A549 (cell line): ENCODE data around the gene CLCNKB. TPM values are rescaled to one million over a fixed set of nuclear protein-coding genes. Genes with fewer than 3 reads are reported as not detected.

ENCODE experiments used
- ATAC-seq, 2 experiments: fragments of 200-7000 bp in 1 of 2; fragments of >200 bp in 1 of 2; cut with Nextera tagmentation in 1 of 2; cut with Tn5 transposase in 1 of 2; 3 replicates each; pipeline versions ENCODE4 v1.8.0 to v1.9.1; 2018 to 2020; ENCODE audit warnings: mild to moderate bottlenecking in 1 of 2, moderate library complexity in 1 of 2
- CTCF ChIA-PET: fragments of 300-600 bp; sonication (Branson Sonifier 250); formaldehyde crosslinking; extraction: SDS; loops from one replicate; lab custom pipeline; 2021; ENCODE audit warnings: antibody characterized with exemption, inconsistent platforms; lab: Yijun Ruan, JAX
- POLR2A ChIA-PET: fragments of 350-600 bp; formaldehyde crosslinking; extraction: SDS; loops from one replicate; lab custom pipeline; 2021; ENCODE audit warnings: antibody characterized with exemption, inconsistent platforms; lab: Yijun Ruan, JAX
- DNase-seq, 2 experiments: peaks; one replicate each; pipeline versions ENCODE4 v3.0.0 to v3.0.0-alpha.2; 2011 to 2016; ENCODE audit warnings: low read depth in 1 of 2, low spot score in 1 of 2
- FAIRE-seq: peaks from 2 replicates; lab custom pipeline; 2011; peaks lifted over from hg19 to GRCh38; lab: Jason Lieb, UNC
- H3K27ac ChIP-seq, 2 experiments: fragments of >200 bp; sonication (Bioruptor Twin); formaldehyde crosslinking; 3 replicates each; pipeline ENCODE4 v1.5.1; 2016 to 2017
- H3K4me1 ChIP-seq: fragments of >200 bp; sonication (Bioruptor Twin); formaldehyde crosslinking; 3 replicates; pipeline ENCODE4 v1.6.1; 2016
- H3K4me2 ChIP-seq: fragments of >200 bp; sonication (Bioruptor Twin); formaldehyde crosslinking; 3 replicates; pipeline ENCODE4 v1.6.1; 2016
- H3K4me3 ChIP-seq: fragments of >200 bp; sonication (Bioruptor Twin); formaldehyde crosslinking; 3 replicates; pipeline ENCODE4 v1.5.1; 2016
- H3K9me3 ChIP-seq: fragments of >200 bp; sonication (Bioruptor Twin); formaldehyde crosslinking; 3 replicates; pipeline ENCODE4 v1.6.1; 2016
- CBX2 ChIP-seq: fragments of 200-600 bp; sonication (generic); IDR thresholded peaks from 2 replicates; pipeline ENCODE4 v1.6.1; 2016; ENCODE audit warnings: low read depth, mild to moderate bottlenecking, borderline replicate concordance
- RAD21 ChIP-seq, 2 experiments: fragments of >200 bp in 1 of 2; sonication (Bioruptor Twin) in 1 of 2; formaldehyde crosslinking in 1 of 2; IDR thresholded peaks in 1 of 2; conservative IDR thresholded peaks in 1 of 2; 2 replicates in 1 of 2; 3 replicates in 1 of 2; pipeline ENCODE4 v1.6.1; 2012 to 2018; ENCODE audit warnings: inconsistent platforms in 1 of 2
- REST ChIP-seq: fragments of 200-600 bp; sonication (generic); IDR thresholded peaks from 2 replicates; pipeline ENCODE4 v1.6.1; 2016; ENCODE audit warnings: antibody characterized with exemption, mild to moderate bottlenecking, moderate library complexity
- SREBF2 ChIP-seq: fragments of 450-650 bp; IDR thresholded peaks from 2 replicates; pipeline ENCODE4 v1.6.1; 2014; ENCODE audit warnings: mild to moderate bottlenecking, moderate library complexity
- ZC3H11A ChIP-seq: fragments of 450-650 bp; IDR thresholded peaks from 2 replicates; pipeline ENCODE4 v1.6.1; 2014; ENCODE audit warnings: antibody characterized with exemption, mild to moderate bottlenecking
- ZFP36 ChIP-seq: fragments of 450-650 bp; IDR thresholded peaks from 2 replicates; pipeline ENCODE4 v1.6.1; 2014; ENCODE audit warnings: borderline replicate concordance; ENCODE audit not compliant: partially characterized antibody
- WGBS: methylation state at CpG from one replicate; pipeline ENCODE4 v1.1.6; 2017; ENCODE audit errors: missing lambda C conversion rate; 5-methylcytosine and 5-hydroxymethylcytosine counted together
- polyA plus RNA-seq, 4 experiments: library from polyadenylated mRNA; depleted of rRNA in 3 of 4; stranded (reverse); fragments of >200 nt; fragmentation: RNase III in 1 of 4; extraction: RNeasy Plus Mini Kit Qiagen cat#74134 plus additional on column Dnase treatment in 1 of 4; gene quantifications; 2 replicates in 3 of 4; 3 replicates in 1 of 4; pipeline ENCODE4 v1.2.3, GENCODE V29; 2011 to 2017
- TF ChIP-seq, protein P1 (sequence below): fragments of >200 bp; sonication (Bioruptor Twin); formaldehyde crosslinking; IDR thresholded peaks from 3 replicates; pipeline ENCODE4 v1.5.1; 2016
- TF ChIP-seq, protein P2 (sequence below): fragments of 250-450 bp; sonication (Bioruptor Pico); IDR thresholded peaks from 2 replicates; pipeline ENCODE4 v1.5.0; 2020; ENCODE audit warnings: low read depth, mild to moderate bottlenecking, moderate library complexity

The CLCNKB gene
- polyA plus RNA-seq, 2 of the 4 experiments (the other 2 are of a cell fraction), result 0.08 to 0.14 TPM

- CTCF ChIA-PET, result interaction anchor here (0.7 to 4.1 kb wide), 13 partner anchors 11 to 358 kb away, joined by 3 to 16 read pairs (median 4); partner anchors contain the start of genes FAM131C and HSPB7
- Histone ChIP-seq H3K4me1 (peaks cover 13% of the 10 kb centered on the region; the same call in 2 of the 3 replicates), H3K27ac (peak overlapping the region; percentile 16 to 30; a peak in 1 of 6 replicates), H3K9me3 (no peaks in the 10 kb centered on the region), H3K4me3 (no peak overlapping the region), H3K4me2 (peak overlapping the region; percentile 12; the same call in 1 of the 3 replicates)
- peak; percentile 31 to 37; a peak in 3 of 5 replicates for TF ChIP-seq RAD21 (conservative IDR thresholded peaks at IDR 0.05 in 1 of 2, IDR thresholded peaks at IDR 0.05 in 1 of 2)
- TF ChIP-seq, protein P1, sequence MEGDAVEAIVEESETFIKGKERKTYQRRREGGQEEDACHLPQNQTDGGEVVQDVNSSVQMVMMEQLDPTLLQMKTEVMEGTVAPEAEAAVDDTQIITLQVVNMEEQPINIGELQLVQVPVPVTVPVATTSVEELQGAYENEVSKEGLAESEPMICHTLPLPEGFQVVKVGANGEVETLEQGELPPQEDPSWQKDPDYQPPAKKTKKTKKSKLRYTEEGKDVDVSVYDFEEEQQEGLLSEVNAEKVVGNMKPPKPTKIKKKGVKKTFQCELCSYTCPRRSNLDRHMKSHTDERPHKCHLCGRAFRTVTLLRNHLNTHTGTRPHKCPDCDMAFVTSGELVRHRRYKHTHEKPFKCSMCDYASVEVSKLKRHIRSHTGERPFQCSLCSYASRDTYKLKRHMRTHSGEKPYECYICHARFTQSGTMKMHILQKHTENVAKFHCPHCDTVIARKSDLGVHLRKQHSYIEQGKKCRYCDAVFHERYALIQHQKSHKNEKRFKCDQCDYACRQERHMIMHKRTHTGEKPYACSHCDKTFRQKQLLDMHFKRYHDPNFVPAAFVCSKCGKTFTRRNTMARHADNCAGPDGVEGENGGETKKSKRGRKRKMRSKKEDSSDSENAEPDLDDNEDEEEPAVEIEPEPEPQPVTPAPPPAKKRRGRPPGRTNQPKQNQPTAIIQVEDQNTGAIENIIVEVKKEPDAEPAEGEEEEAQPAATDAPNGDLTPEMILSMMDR, result peak; percentile 22; the same call in 1 of the 3 replicates
- TF ChIP-seq ZC3H11A, result no peak
- ATAC-seq (peak; percentile 21 to 32; a peak in 4 of 6 replicates), FAIRE-seq (no peak), DNase-seq (peak in 1 of 2 experiments; percentile 32)
- 52% methylated on average over 9 of the region's 9 CpGs for WGBS
- POLR2A ChIA-PET, result no interaction called here
Observed at GRCh38 chr1:16006552-16007485, 36.8 kb upstream of the CLCNKB start.

DNA sequence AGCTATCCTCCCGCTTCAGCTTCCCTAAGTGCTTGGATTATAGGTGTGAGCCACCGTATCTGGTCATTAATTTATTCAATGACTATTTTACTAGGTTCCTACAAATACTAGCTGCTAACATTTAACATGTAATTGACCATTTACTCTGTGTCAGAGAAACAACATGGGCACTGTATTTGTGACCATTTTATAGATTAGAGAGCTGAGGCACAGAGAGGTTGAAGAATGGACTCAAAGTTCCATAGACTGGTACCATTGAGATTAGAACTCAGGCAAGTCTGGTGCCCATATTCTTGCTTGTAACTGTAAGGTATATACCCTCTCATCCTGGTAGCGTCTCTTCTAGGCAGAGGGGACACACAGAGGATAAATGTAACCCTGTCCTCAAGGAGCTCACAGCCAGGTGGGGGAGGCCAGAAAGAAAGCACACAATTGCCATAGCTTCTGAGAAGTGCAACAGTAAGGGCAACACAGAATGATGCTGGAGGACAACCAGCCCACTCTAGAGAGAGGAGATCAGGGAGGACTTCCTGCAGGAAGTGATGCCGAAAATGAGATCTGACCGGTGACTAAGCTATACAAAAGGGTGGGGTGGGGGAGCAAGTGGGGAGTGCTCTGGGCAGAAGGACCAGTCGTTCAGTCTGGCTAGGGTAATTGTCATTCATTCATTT lies 35.8 kb upstream of the CLCNKB start:
- peak overlapping the region; percentile 12; the same call in 1 of the 3 replicates for H3K4me2 ChIP-seq
- H3K4me3 ChIP-seq, result no peak overlapping the region
- peaks cover 20% of the 10 kb centered on the region; the same call in 2 of the 3 replicates for H3K4me1 ChIP-seq
- FAIRE-seq (no peak), ATAC-seq (no peak), DNase-seq (no peak)
- ChIA-PET CTCF (interaction anchor here (0.5 to 4.1 kb wide), 13 partner anchors 10 to 402 kb away, joined by 3 to 16 read pairs (median 4); partner anchors contain the start of genes FAM131C and HSPB7), POLR2A (no interaction called here)
- H3K27ac ChIP-seq, result peak overlapping the region; percentile 24 to 30; a peak in 1 of 6 replicates
- TF ChIP-seq REST, result no peak
- TF ChIP-seq, protein P1, result no peak
- TF ChIP-seq ZFP36, result peak; percentile 59
- TF ChIP-seq, protein P2, sequence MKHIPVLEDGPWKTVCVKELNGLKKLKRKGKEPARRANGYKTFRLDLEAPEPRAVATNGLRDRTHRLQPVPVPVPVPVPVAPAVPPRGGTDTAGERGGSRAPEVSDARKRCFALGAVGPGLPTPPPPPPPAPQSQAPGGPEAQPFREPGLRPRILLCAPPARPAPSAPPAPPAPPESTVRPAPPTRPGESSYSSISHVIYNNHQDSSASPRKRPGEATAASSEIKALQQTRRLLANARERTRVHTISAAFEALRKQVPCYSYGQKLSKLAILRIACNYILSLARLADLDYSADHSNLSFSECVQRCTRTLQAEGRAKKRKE (CRISPR knock-in tag), result no peak
- no peak for TF ChIP-seq RAD21 (conservative IDR thresholded peaks at IDR 0.05 in 1 of 2, IDR thresholded peaks at IDR 0.05 in 1 of 2)
- no peak for TF ChIP-seq SREBF2
- TF ChIP-seq CBX2, result no peak
- WGBS, result 61% methylated on average over 6 of the region's 6 CpGs
- H3K9me3 ChIP-seq, result no peaks in the 10 kb centered on the region
